HEK293 (cell line): ENCODE measurements around the gene TRAF3.

Experiments
- CTCF ChIA-PET: fragments of 350-600 bp; formaldehyde crosslinking; extraction: SDS; loops from one replicate; lab custom pipeline; 2021; ENCODE audit warnings: antibody characterized with exemption; lab: Yijun Ruan, JAX
- POLR2A ChIA-PET: fragments of 300-600 bp; formaldehyde crosslinking; extraction: SDS; loops from one replicate; lab custom pipeline; 2020; ENCODE audit warnings: antibody characterized with exemption, inconsistent platforms; lab: Yijun Ruan, JAX
- H3K27ac ChIP-seq: fragments of 200-500 bp; sonication (Bioruptor generic); 2 replicates; pipeline ENCODE4 v1.5.1; 2014; ENCODE audit warnings: low read depth, low read length, control low read depth, inconsistent platforms; ENCODE audit errors: extremely low read depth
- H3K36me3 ChIP-seq, 2 experiments: fragments of 200-500 bp in 1 of 2; sonication (Bioruptor generic) in 1 of 2; 1 replicate in 1 of 2; 2 replicates in 1 of 2; pipeline ENCODE4 v1.5.1; 2014 to 2017; ENCODE audit warnings: inconsistent platforms in 2 of 2, low read length in 2 of 2; ENCODE audit not compliant: control insufficient read depth in 2 of 2, insufficient read depth in 1 of 2
- H3K4me1 ChIP-seq: fragments of 200-500 bp; sonication (Bioruptor generic); 2 replicates; pipeline ENCODE4 v1.5.1; 2014; ENCODE audit warnings: mild to moderate bottlenecking, low read length, inconsistent platforms; ENCODE audit not compliant: control insufficient read depth, insufficient read depth
- H3K4me3 ChIP-seq: 2 replicates; pipeline ENCODE4 v1.5.1; 2011; ENCODE audit warnings: low read depth, mild to moderate bottlenecking, control low read depth, low read length, moderate library complexity
- H3K9me3 ChIP-seq: fragments of 200-500 bp; sonication (Bioruptor generic); 2 replicates; pipeline ENCODE4 v1.5.1; 2014; ENCODE audit warnings: low read depth, low read length, inconsistent platforms; ENCODE audit not compliant: control insufficient read depth, insufficient read depth
- GLIS2 ChIP-seq: fragments of 450-650 bp; formaldehyde crosslinking; IDR thresholded peaks from 2 replicates; pipeline ENCODE4 v1.5.1; 2016; ENCODE audit warnings: missing biosample characterization, missing genetic modification characterization
- OSR2 ChIP-seq: fragments of 450-650 bp; formaldehyde crosslinking; IDR thresholded peaks from 2 replicates; pipeline ENCODE4 v1.5.1; 2016; ENCODE audit warnings: missing biosample characterization, missing genetic modification characterization
- PRDM6 ChIP-seq: fragments of 450-650 bp; formaldehyde crosslinking; IDR thresholded peaks from 2 replicates; pipeline ENCODE4 v1.5.1; 2017; ENCODE audit warnings: missing biosample characterization, missing genetic modification characterization
- REPIN1 ChIP-seq: fragments of 450-650 bp; formaldehyde crosslinking; IDR thresholded peaks from 2 replicates; pipeline ENCODE4 v1.5.1; 2017; ENCODE audit warnings: missing biosample characterization, missing genetic modification characterization, low read depth
- REST ChIP-seq: fragments of 450-650 bp; formaldehyde crosslinking; IDR thresholded peaks from 2 replicates; pipeline ENCODE4 v1.5.1; 2016; ENCODE audit warnings: missing biosample characterization, missing genetic modification characterization
- SALL2 ChIP-seq: fragments of 450-650 bp; formaldehyde crosslinking; IDR thresholded peaks from 2 replicates; pipeline ENCODE4 v1.5.0; 2017; ENCODE audit warnings: missing biosample characterization, mild to moderate bottlenecking, missing genetic modification characterization, borderline replicate concordance
- SP3 ChIP-seq: fragments of 450-650 bp; formaldehyde crosslinking; IDR thresholded peaks from 2 replicates; pipeline ENCODE4 v1.5.1; 2016; ENCODE audit warnings: missing biosample characterization, missing genetic modification characterization
- ZFHX2 ChIP-seq: fragments of 450-650 bp; formaldehyde crosslinking; conservative IDR thresholded peaks from 2 replicates; pipeline ENCODE4 v1.5.1; 2016; ENCODE audit warnings: missing biosample characterization, missing genetic modification characterization
- ZFP41 ChIP-seq: fragments of 450-650 bp; formaldehyde crosslinking; IDR thresholded peaks from 2 replicates; pipeline ENCODE4 v1.5.1; 2016; ENCODE audit warnings: missing biosample characterization, missing genetic modification characterization, borderline replicate concordance
- ZNF138 ChIP-seq: fragments of 450-650 bp; formaldehyde crosslinking; IDR thresholded peaks from 2 replicates; pipeline ENCODE4 v1.5.1; 2016; ENCODE audit warnings: missing biosample characterization, missing genetic modification characterization, borderline replicate concordance
- ZNF266 ChIP-seq: fragments of 450-650 bp; formaldehyde crosslinking; IDR thresholded peaks from 2 replicates; pipeline ENCODE4 v1.5.1; 2016; ENCODE audit warnings: missing biosample characterization, missing genetic modification characterization, low read depth
- ZNF280D ChIP-seq: fragments of 450-650 bp; formaldehyde crosslinking; IDR thresholded peaks from 2 replicates; pipeline ENCODE4 v1.5.1; 2016; ENCODE audit warnings: missing biosample characterization, missing genetic modification characterization
- ZNF362 ChIP-seq: fragments of 450-650 bp; formaldehyde crosslinking; IDR thresholded peaks from 2 replicates; pipeline ENCODE4 v1.5.1; 2016; ENCODE audit warnings: missing biosample characterization, missing genetic modification characterization
- ZNF423 ChIP-seq: fragments of 450-650 bp; formaldehyde crosslinking; IDR thresholded peaks from 2 replicates; pipeline ENCODE4 v1.5.1; 2016; ENCODE audit warnings: missing biosample characterization, missing genetic modification characterization
- ZNF529 ChIP-seq: fragments of 450-650 bp; formaldehyde crosslinking; IDR thresholded peaks from 2 replicates; pipeline ENCODE4 v1.5.1; 2017; ENCODE audit warnings: missing genetic modification characterization, missing biosample characterization; ENCODE audit not compliant: insufficient replicate concordance
- ZNF561 ChIP-seq: fragments of 450-650 bp; IDR thresholded peaks from 2 replicates; pipeline ENCODE4 v1.5.1; 2018; ENCODE audit warnings: missing biosample characterization, missing genetic modification characterization, borderline replicate concordance
- ZNF571 ChIP-seq: fragments of 450-650 bp; formaldehyde crosslinking; IDR thresholded peaks from 2 replicates; pipeline ENCODE4 v1.5.0; 2017; ENCODE audit warnings: missing biosample characterization, missing genetic modification characterization
- ZNF677 ChIP-seq: fragments of 450-650 bp; IDR thresholded peaks from 2 replicates; pipeline ENCODE4 v1.5.0; 2018; ENCODE audit warnings: missing biosample characterization, mild to moderate bottlenecking, missing genetic modification characterization, moderate library complexity
- ZNF792 ChIP-seq: fragments of 450-650 bp; formaldehyde crosslinking; IDR thresholded peaks from 2 replicates; pipeline ENCODE4 v1.5.1; 2016; ENCODE audit warnings: missing biosample characterization, missing genetic modification characterization

The TRAF3 gene

GRCh38 chr14:102914474-102915291 is 137.4 kb downstream of the TRAF3 start:
- Histone ChIP-seq H3K27ac (no peak overlapping the region), H3K36me3 (peaks cover 0 to 4% of the 10 kb centered on the region in 2 experiments; a peak in 1 of 3 replicates), H3K4me1 (no peaks in the 10 kb centered on the region), H3K4me3 (no peak overlapping the region), H3K9me3 (no peaks in the 10 kb centered on the region)
- TF ChIP-seq REPIN1 (tag by site-specific recombination) (no peak), ZNF529 (no peak), OSR2 (tag by site-specific recombination) (no peak), ZNF266 (tag by site-specific recombination) (no peak), ZNF677 (tag by site-specific recombination) (no peak), ZNF792 (tag by site-specific recombination) (no peak), SP3 (tag by site-specific recombination) (no peak), SALL2 (tag by site-specific recombination) (no peak), REST (tag by site-specific recombination) (no peak), PRDM6 (tag by site-specific recombination) (no peak), GLIS2 (tag by site-specific recombination) (no peak), ZNF138 (tag by site-specific recombination) (no peak), ZNF561 (tag by site-specific recombination) (no peak), ZFP41 (tag by site-specific recombination) (no peak), ZNF423 (tag by site-specific recombination) (no peak), ZFHX2 (tag by site-specific recombination) (no peak), ZNF571 (tag by site-specific recombination) (no peak), ZNF362 (tag by site-specific recombination) (no peak), ZNF280D (tag by site-specific recombination) (no peak)
- ChIA-PET CTCF (interaction anchor here (1.2 kb wide), 1 partner anchor 220 kb away, joined by 12 read pairs; no protein-coding TSS in a partner anchor), POLR2A (no interaction called here)
